HepG2 (cell line): ENCODE results near the gene MAPK8. TPM values are rescaled to one million over a fixed set of nuclear protein-coding genes. Genes with fewer than 3 reads are reported as not detected.

Experiments used
- ARID5B ChIP-seq: IDR thresholded peaks from 2 replicates; pipeline ENCODE4 v1.4.0; 2020; ENCODE audit warnings: mild to moderate bottlenecking, missing genetic modification reagents
- BRCA1 ChIP-seq: sonication (generic); formaldehyde crosslinking; IDR thresholded peaks from 2 replicates; pipeline ENCODE4 v1.4.0; 2020; ENCODE audit warnings: missing genetic modification reagents
- DR1 ChIP-seq: sonication (generic); formaldehyde crosslinking; IDR thresholded peaks from 2 replicates; pipeline ENCODE4 v1.8.0; 2021; ENCODE audit warnings: mild to moderate bottlenecking, missing genetic modification reagents, inconsistent platforms
- EHMT2 ChIP-seq: fragments of 200-600 bp; sonication (generic); IDR thresholded peaks from 2 replicates; pipeline ENCODE4 v1.7.0; 2017; ENCODE audit warnings: antibody characterized with exemption, low read depth, low read length, borderline replicate concordance
- GFI1 ChIP-seq: sonication (generic); formaldehyde crosslinking; IDR thresholded peaks from 2 replicates; pipeline ENCODE4 v1.5.0; 2020; ENCODE audit warnings: missing genetic modification reagents, mild to moderate bottlenecking, borderline replicate concordance
- HNF4A ChIP-seq: sonication (generic); formaldehyde crosslinking; IDR thresholded peaks from 2 replicates; pipeline ENCODE4 v1.4.0; 2020; ENCODE audit warnings: missing genetic modification reagents
- NPAS2 ChIP-seq: sonication (generic); formaldehyde crosslinking; IDR thresholded peaks from 2 replicates; pipeline ENCODE4 v1.8.0; 2022; ENCODE audit warnings: mild to moderate bottlenecking, missing genetic modification reagents, borderline replicate concordance
- PHF5A ChIP-seq: IDR thresholded peaks from one replicate; pipeline ENCODE4 v1.6.1; 2018; ENCODE audit warnings: low read depth, missing genetic modification reagents; ENCODE audit not compliant: unreplicated experiment
- PREB ChIP-seq: sonication (generic); formaldehyde crosslinking; IDR thresholded peaks from 2 replicates; pipeline ENCODE4 v1.4.0; 2020; ENCODE audit warnings: missing genetic modification reagents
- RXRA ChIP-seq: sonication (generic); formaldehyde crosslinking; IDR thresholded peaks from 2 replicates; pipeline ENCODE4 v1.5.1; 2020; ENCODE audit warnings: missing genetic modification reagents
- SMAD3 ChIP-seq: sonication (generic); formaldehyde crosslinking; IDR thresholded peaks from 2 replicates; pipeline ENCODE4 v1.4.0; 2020; ENCODE audit warnings: missing genetic modification reagents
- SMYD3 ChIP-seq: sonication (generic); formaldehyde crosslinking; IDR thresholded peaks from 2 replicates; pipeline ENCODE4 v1.8.1; 2023; ENCODE audit warnings: mild to moderate bottlenecking, missing genetic modification reagents
- SNAPC2 ChIP-seq: sonication (generic); formaldehyde crosslinking; IDR thresholded peaks from 2 replicates; pipeline ENCODE4 v1.8.1; 2022; ENCODE audit warnings: mild to moderate bottlenecking, missing genetic modification reagents
- SP1 ChIP-seq, 2 experiments: fragments of 450-650 bp in 1 of 2; sonication (generic) in 1 of 2; formaldehyde crosslinking in 1 of 2; IDR thresholded peaks; 2 replicates each; pipeline versions ENCODE4 v1.4.0 to v1.6.1; 2016 to 2020; ENCODE audit warnings: missing genetic modification reagents in 1 of 2
- TFDP1 ChIP-seq: IDR thresholded peaks from 2 replicates; pipeline ENCODE4 v1.6.1; 2016; ENCODE audit warnings: missing compliant biosample characterization, missing genetic modification reagents, borderline replicate concordance
- TOE1 ChIP-seq: sonication (generic); formaldehyde crosslinking; IDR thresholded peaks from 2 replicates; pipeline ENCODE4 v1.4.0; 2020; ENCODE audit warnings: mild to moderate bottlenecking, missing genetic modification reagents
- ZEB1 ChIP-seq: IDR thresholded peaks from 2 replicates; pipeline ENCODE4 v1.6.1; 2012; ENCODE audit warnings: mild to moderate bottlenecking, low read depth, inconsistent platforms; ENCODE audit not compliant: insufficient replicate concordance
- ZNF512B ChIP-seq: sonication (generic); formaldehyde crosslinking; IDR thresholded peaks from 2 replicates; pipeline ENCODE4 v1.5.1; 2020; ENCODE audit warnings: missing genetic modification reagents, mild to moderate bottlenecking, borderline replicate concordance
- ZNF543 ChIP-seq: sonication (generic); formaldehyde crosslinking; IDR thresholded peaks from 2 replicates; pipeline ENCODE4 v1.4.0; 2020; ENCODE audit warnings: mild to moderate bottlenecking, missing genetic modification reagents
- ZNF850 ChIP-seq: sonication (generic); formaldehyde crosslinking; conservative IDR thresholded peaks from 2 replicates; pipeline ENCODE4 v1.9.0; 2021; ENCODE audit warnings: mild to moderate bottlenecking, missing genetic modification reagents
- ZSCAN30 ChIP-seq: sonication (generic); formaldehyde crosslinking; IDR thresholded peaks from 2 replicates; pipeline ENCODE4 v1.5.0; 2020; ENCODE audit warnings: mild to moderate bottlenecking, missing genetic modification reagents
- polyA plus RNA-seq, 8 experiments: library from polyadenylated mRNA; depleted of rRNA in 3 of 8; stranded (reverse) in 7 of 8; unstranded in 1 of 8; fragments of >200 nt; fragmentation: Illumina TruSeq in 4 of 8; extraction: Trizol in 4 of 8; gene quantifications; 2 replicates each; pipeline versions ENCODE4 v1.2.1 to v1.2.3, GENCODE V29; 2011 to 2016; ENCODE audit warnings: low read depth in 4 of 8, missing spikeins in 1 of 8, mixed read lengths in 1 of 8; ENCODE audit not compliant: insufficient read depth in 1 of 8
- total RNA-seq, 5 experiments: library from RNA; depleted of rRNA; stranded (reverse); fragments of >200 nt; fragmentation: Illumina TruSeq; extraction: Trizol; gene quantifications; 2 replicates each; pipeline ENCODE4 v1.2.3, GENCODE V29; 2016; ENCODE audit warnings: low read depth in 1 of 5

Gene MAPK8
- total and polyA plus RNA-seq, 2 of the 13 experiments (the other 11 are each of a cell fraction or from before 2014, with no cell fraction given) = 41.6 to 47.3 TPM

GRCh38 chr10:48306265-48306869 is at the start of gene MAPK8 (continued):
- TF ChIP-seq GFI1 (CRISPR knock-in tag) (no peak), ZNF543 (CRISPR knock-in tag) (peak; percentile 77; the same call in 1 of the 2 replicates), SNAPC2 (CRISPR knock-in tag) (no peak), EHMT2 (no peak), TOE1 (CRISPR knock-in tag) (no peak), SP1 (IDR thresholded peaks at IDR 0.05) (no peak), SP1 (CRISPR knock-in tag; IDR thresholded peaks at IDR 0.05) (peak; percentile 88), SMYD3 (CRISPR knock-in tag) (no peak), ZNF512B (CRISPR knock-in tag) (no peak), SMAD3 (CRISPR knock-in tag) (no peak), PREB (no peak), HNF4A (no peak), ZSCAN30 (CRISPR knock-in tag) (no peak), NPAS2 (CRISPR knock-in tag) (no peak), DR1 (CRISPR knock-in tag) (peak; percentile 61; the same call in 1 of the 2 replicates), ZEB1 (peak; percentile 81), BRCA1 (CRISPR knock-in tag) (0 out of 2 replicates have a peak, but pooled peaks have one; percentile 75), ARID5B (CRISPR knock-in tag) (peak; percentile 55), PHF5A (CRISPR knock-in tag) (no peak), ZNF850 (CRISPR knock-in tag) (no peak), TFDP1 (CRISPR knock-in tag) (peak; percentile 91; the same call in 1 of the 2 replicates), RXRA (peak; percentile 82)
